ENCODE measurements around the gene VGLL2.
"Not testable (repeated sequence)": the region's sequence is repeated elsewhere in the genome, so short reads cannot be mapped to it uniquely, and the experiment has no call there.

The VGLL2 gene, protein sequence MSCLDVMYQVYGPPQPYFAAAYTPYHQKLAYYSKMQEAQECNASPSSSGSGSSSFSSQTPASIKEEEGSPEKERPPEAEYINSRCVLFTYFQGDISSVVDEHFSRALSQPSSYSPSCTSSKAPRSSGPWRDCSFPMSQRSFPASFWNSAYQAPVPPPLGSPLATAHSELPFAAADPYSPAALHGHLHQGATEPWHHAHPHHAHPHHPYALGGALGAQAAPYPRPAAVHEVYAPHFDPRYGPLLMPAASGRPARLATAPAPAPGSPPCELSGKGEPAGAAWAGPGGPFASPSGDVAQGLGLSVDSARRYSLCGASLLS

DNA sequence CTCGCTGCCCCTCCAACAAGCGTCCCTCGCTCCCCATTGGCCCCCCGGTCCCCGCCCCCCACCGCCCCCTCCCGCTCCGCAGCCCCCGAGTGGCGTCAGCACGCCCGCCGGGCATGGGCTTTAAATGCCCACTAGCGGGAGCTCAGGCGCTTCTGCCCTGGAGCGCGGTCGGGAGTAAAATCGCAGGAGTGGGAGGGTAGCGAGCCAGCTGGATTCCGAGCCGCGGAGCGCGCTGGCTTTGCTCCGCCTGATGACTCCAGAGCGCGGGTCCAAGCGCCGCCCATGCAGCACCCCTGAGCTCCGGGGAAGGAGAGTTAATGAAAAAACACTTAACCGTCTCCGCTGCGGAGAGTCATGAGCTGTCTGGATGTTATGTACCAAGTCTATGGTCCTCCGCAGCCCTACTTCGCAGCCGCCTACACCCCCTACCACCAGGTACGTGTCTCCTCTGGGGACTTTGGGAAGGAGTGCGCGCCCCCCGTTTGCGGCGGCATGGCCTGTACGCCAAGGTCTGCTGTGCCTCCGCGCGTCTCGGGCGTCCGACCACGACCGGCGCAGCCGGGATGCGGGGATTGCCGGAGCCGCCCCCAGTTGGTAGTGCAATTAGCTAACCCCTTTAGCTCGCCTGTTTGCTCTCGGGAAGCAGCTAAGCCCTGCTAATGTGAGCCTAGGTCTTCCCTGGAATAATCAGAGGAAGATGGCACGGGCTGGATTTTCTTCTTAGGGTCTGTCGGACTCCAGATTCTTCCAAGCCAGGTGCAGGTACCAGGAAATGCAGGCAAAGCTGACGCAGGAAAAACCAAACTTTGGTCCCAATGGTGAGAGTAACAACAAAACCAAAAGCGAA is at the start of gene VGLL2:
TSS of gene VGLL2 (plus strand) at position 149 of the 847 bp plus-strand sequence. CDS start at position 355, 206 bp downstream.
- no peak for DNase-seq (ENCODE audit: low read depth)

DNA sequence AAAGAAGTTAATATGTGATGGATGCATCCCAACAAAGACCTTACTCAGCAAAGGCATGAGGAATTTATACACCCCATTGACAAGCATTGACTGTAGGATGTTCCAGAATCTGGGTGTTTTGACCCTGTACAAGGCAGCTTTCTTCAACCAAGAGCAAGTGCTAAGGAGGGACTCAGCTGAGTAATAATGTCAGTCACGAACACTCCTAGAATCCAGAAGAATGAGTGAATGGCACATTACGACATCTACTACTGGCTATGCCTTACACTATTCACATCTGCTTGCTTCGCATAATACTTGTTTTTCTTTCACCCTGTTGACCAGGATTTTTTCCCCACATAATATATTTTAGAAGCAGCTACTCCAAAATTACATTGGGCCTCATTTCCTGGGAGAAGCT is 42.5 kb upstream of the VGLL2 start:
- no peak for DNase-seq (ENCODE audit: low read depth)

GRCh38 chr6:117226778-117227177 is 38.6 kb upstream of the VGLL2 start:
- no peak for DNase-seq (ENCODE audit: low read depth)

DNA sequence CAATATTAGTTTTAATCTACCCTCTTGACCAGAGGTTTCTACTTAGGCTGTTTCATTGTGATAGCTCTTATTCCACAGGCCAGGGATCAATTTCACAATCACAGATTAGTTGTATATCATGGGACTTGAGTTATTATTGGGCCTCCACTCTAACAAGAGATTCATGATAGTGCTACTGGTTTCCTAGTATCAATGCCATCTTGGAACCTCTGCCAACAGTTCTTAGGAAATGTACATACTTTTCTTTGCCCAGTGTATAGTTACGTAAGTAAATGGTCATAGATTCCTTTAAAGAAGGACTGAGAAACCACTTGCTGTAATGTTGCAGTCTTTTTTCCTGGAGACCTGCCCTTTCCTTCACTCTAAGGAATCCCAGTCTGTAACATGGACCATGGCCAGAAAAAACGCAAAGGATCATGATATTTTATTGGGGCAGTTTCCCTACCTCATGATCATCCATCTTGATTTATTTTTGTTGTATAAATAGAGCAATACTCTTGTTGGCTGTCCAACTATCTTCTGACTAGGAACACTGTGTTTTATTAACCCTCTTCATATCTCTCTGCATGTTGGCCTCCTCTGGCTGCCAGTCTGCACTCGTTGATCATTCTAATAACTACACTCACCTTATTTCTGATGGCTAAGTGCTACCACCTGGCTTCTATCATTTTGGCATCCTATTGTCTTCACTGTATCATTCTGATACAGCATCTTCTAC is 38.0 kb upstream of the VGLL2 start:
- DNase-seq (ENCODE audit: low read depth), result no peak

- no peak for DNase-seq (ENCODE audit: low read depth)
Observed at GRCh38 chr6:117228202-117228601, 37.2 kb upstream of the VGLL2 start.

DNA sequence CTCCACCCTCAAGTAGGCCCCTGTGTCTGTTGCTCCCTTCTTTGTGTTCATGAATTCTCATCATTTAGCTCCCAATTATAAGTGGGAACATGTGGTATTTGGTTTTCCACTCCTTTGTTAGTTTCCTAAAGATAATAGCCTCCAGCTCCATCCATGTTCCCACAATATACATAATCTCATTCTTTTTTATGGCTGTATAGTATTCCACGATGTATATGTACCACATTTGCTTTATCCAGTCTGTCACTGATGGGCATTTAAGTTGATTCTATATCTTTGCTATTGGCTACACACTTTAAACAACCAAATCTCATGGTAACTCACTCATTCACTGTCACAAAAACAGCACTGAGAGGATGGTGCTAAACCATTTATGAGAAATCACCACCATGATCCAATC is 35.5 kb upstream of the VGLL2 start:
- DNase-seq (ENCODE audit: low read depth), result no peak

DNA sequence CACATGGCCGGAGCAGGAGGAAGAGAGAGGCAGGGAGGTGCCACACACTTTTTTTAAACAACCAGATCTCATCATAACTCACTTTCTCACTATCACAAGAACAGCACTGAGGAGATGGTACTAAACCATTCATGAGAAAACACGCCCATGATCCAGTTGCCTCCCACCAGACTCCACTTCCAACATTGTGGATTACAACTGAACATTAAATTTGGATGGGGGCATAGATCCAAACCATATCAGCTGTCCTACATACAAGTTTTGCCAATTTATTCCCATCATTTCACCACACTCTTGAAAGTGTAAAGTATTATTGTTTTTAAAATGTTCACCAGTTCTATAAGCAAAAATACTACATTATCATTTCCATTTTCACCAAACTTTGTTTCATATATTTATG is 33.9 kb upstream of the VGLL2 start:
- DNase-seq (ENCODE audit: low read depth), result no peak

- DNase-seq (ENCODE audit: low read depth), result no peak
Observed at GRCh38 chr6:117232196-117232595, 33.2 kb upstream of the VGLL2 start.

GRCh38 chr6:117233145-117233544 is 32.2 kb upstream of the VGLL2 start:
- DNase-seq (ENCODE audit: low read depth), result no peak

GRCh38 chr6:117237561-117237960 is 27.8 kb upstream of the VGLL2 start:
- no peak for DNase-seq (ENCODE audit: low read depth)

DNA sequence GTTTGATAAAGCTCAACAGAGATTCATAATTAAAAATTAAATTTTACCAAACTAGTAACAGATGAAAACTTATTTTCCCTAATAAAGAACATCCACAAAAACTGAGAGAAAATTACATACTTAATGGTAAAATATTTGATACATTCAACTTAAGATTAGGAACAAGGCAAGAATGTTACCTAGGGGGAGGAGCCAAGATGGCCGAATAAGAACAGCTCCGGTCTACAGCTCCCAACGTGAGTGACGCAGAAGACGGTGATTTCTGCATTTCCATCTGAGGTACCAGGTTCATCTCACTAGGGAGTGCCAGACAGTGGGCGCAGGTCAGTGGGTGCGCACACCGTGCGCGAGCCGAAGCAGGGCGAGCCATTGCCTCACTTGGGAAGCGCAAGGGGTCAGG is 20.8 kb upstream of the VGLL2 start:
- not testable (repeated sequence) for DNase-seq (ENCODE audit: low read depth)

DNA sequence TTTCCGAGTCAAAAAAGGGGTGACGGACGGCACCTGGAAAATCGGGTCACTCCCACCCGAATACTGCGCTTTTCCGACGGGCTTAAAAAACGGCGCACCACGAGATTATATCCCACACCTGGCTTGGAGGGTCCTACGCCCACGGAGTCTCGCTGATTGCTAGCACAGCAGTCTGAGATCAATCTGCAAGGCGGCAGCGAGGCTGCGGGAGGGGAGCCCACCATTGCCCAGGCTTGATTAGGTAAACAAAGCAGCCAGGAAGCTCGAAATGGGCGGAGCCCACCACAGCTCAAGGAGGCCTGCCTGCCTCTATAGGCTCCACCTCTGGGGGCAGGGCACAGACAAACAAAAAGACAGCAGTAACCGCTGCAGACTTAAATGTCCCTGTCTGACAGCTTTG is 20.4 kb upstream of the VGLL2 start:
- not testable (repeated sequence) for DNase-seq (ENCODE audit: low read depth)

- DNase-seq (ENCODE audit: low read depth), result no peak
Observed at GRCh38 chr6:117253785-117254184, 11.6 kb upstream of the VGLL2 start.

- no peak for DNase-seq (ENCODE audit: low read depth)
Observed at GRCh38 chr6:117262799-117263198, 2.6 kb upstream of the VGLL2 start.

- DNase-seq (ENCODE audit: low read depth), result no peak
Observed at GRCh38 chr6:117263353-117263927, 1.9 kb upstream of the VGLL2 start.

DNA sequence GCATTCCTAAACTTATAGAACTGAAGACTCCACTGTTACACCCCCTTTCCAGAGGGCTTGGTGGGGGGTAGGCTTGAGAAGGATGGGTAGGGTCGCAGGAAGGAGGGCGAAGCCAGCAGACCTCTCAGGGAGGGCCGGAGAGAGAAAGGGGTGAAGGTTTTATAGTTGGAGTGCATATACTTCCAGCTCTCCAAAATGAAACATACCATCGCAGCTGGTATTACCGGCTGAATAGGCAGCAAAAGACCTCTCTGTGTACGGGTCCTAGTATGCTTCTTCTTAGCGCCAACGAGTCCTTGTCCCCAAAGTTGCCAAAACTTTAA is 1.0 kb upstream of the VGLL2 start:
- no peak for DNase-seq (ENCODE audit: low read depth)

DNA sequence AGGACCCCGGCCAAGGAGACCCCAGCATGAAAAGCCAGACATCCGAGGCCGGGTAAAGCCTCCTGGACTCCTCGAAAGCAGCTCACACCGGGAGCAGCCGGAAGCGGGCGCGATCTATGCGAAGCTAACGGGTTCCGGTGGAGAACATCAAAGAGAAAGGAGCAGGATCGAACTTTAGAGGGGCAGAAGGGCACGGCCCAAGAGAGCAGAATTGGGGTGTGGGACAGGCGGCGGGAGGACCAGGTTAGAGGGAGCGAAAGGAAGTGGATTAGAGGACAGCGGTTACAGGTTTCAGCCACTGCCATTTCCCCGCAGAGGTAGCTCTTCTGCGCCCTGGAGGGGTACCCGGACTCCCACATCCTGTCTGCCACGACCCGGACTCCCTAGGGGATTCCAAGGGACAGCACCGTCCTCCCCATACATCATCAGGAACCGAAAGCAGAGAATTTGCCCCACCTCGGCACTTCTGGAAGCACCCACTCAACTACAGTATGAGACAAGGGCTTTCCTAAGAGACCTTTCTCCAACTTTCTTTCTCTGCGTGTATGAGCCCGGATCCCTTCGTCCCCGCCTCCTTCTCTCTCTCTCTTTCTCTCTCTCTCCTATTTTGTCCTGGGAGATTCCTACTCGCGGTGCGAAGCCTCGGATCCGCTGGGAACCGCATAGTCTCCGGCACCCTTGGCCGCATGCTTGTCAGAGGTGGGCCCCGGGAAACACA is 507 bp upstream of the VGLL2 start:
- no peak for DNase-seq (ENCODE audit: low read depth)

- no peak for DNase-seq (ENCODE audit: low read depth)
Observed at GRCh38 chr6:117266257-117267053, 1.1 kb downstream of the VGLL2 start.

- DNase-seq (ENCODE audit: low read depth), result no peak
Observed at GRCh38 chr6:117267054-117267347, 1.6 kb downstream of the VGLL2 start.

GRCh38 chr6:117267766-117268534 is 2.6 kb downstream of the VGLL2 start:
- DNase-seq (ENCODE audit: low read depth), result no peak

Data from stimulated activated CD8-positive, alpha-beta memory T cell treated with anti-CD3 and anti-CD28 coated beads, Interleukin-12 subunit alpha, Interleukin-12 subunit beta, amount 100 ng/mL, for 1 hour (primary cell).